ENCODE measurements around the gene ANTKMT. TPM values are rescaled to one million over a fixed set of nuclear protein-coding genes. Genes with fewer than 3 reads are reported as not detected.

The ANTKMT gene
- total RNA-seq, 1 donor from 2014 or later: 41.3 TPM

DNA sequence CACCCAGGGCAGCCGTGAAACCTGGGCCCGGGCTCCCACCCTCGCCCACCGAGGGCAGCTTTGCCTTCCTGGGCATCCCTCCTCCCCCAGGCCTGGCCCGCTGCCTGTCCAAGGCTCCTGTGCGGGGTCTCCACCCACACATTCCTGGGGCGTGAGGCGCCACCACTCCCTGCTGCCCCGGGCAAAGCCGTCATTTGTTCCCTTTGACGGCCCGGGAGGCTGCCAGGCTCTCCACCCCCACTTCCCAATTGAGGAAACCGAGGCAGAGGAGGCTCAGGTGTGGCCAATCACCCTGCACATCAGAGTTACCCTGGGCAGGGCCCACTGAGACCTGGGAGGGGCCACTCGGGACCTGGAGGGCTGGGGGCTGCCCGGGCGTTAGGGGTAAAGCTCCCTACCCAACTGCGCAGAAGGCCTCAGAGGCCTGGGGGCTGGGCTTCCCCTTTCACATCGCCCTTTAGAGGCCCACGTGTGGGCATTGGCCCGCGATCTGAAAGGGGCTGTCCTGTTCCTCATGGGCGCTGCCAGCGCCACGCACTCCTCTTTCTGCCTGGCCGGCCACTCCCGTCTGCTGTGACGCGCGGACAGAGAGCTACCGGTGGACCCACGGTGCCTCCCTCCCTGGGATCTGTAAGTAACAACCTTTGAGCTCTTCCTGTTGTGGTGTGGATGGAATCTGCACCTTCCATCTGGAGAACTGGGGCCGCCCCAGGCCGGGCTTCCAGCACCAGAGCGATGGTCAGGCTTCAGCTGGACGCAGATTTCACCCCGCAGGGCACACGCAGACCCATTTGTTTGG lies 39.8 kb downstream of the ANTKMT start, which contains the start of gene MSLN:
MSLN (plus strand) TSS at position 190 of the 799 bp plus-strand sequence. CDS start 1,947 bp downstream, outside the sequence.
- intact Hi-C loops (cut with micrococcal nuclease): no loop called here
- Mint-ChIP-seq H3K4me1 (ENCODE audit: low read depth) (no peaks in the 10 kb centered on the region), H3K9me3 (no peaks in the 10 kb centered on the region)

DNA sequence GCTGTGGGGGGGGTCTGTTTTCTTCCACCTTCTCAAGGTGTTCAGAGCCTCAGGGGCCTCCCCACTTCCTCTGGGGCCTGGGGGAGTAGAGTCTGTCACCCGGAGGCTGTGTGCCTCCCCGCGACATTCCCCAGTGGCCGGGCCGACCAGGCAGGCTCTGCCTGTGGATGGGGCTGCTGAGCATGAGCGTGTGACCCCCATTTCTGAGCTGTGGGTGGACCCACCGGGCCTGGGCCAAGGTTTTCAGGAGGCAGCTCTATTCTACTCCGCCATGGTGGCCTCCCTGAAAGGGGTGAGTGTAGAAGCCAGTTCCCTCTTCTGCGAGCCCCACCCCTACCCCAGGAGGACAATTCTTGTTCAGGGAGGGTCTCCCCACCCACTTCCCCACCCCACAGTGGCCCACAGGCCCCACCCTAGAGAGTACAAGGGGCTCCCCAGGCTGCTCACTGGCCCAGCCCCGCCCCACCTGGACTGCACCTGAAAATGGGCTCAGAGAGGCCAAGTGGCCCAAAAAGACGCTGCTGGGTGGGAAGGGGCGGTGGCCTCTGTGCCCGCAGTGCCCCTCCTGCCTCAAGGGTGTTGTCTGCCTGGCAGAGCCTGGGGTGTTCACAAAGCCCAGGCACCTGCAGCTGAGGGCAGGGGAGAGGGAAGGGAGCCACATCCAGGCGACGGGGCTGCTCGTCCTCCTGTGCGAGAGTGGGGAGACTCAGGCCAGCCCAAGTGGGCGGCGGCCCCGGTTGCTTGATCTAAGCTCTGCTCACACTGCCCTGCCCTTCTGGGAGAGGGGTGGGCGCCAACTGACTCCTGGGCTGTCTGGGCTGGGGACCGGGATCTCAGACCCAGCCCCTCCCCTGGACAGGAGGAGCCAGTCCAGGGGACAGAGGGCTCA lies 40.9 kb downstream of the ANTKMT start:
- peaks cover 4% of the 10 kb centered on the region for H3K27me3 Mint-ChIP-seq (ENCODE audit: insufficient read depth)
- no peaks in the 10 kb centered on the region for H3K36me3 Mint-ChIP-seq (ENCODE audit: low read depth)
- H3K9me3 Mint-ChIP-seq: no peaks in the 10 kb centered on the region
- intact Hi-C loops (cut with micrococcal nuclease): no loop called here
- H3K27ac Mint-ChIP-seq: no peak overlapping the region
- no peak for DNase-seq (ENCODE audit: low spot score)
- H3K4me3 Mint-ChIP-seq: no peak overlapping the region
- no peaks in the 10 kb centered on the region for H3K4me1 Mint-ChIP-seq (ENCODE audit: low read depth)

More for the DNA sequence above, 39.8 kb downstream of the ANTKMT start, which contains the start of gene MSLN:
- Mint-ChIP-seq H3K36me3 (ENCODE audit: low read depth) (no peaks in the 10 kb centered on the region), H3K27me3 (ENCODE audit: insufficient read depth) (peaks cover 7% of the 10 kb centered on the region), H3K4me3 (no peak within 1 kb of the TSS), H3K27ac (no peak within 1 kb of the TSS)
- DNase-seq (ENCODE audit: low spot score): no peak

DNA sequence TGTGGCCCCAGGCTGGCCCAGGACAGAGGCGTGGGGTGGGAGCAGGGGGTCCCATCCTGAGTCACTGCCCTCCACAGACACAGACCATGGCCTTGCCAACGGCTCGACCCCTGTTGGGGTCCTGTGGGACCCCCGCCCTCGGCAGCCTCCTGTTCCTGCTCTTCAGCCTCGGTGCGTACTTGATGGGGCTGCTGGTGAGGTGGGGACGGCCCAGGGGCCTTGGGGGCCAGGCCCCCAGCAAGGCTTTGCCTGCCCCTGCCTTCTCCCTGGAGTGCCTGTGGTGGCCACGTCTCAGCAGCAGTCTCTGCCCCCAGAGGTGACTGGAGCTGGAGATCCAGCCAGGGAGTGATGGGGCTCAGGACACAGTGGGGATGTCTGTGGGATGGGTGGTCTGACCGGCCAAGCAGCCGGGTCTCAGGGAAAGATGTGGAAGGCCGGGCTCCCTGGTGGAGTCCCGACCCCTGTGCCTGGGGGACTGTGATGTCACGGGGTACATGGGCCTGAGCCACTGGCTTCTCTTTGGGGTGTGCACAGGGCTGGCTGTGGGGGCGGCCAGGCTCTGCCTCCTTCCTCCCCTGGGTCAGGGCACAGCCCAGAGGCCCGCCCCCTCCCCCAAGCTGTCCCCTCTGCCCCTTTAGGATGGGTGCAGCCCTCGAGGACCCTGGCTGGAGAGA lies 41.8 kb downstream of the ANTKMT start:
- no peak for DNase-seq (ENCODE audit: low spot score)
- H3K27ac Mint-ChIP-seq: no peak overlapping the region
- intact Hi-C loops (cut with micrococcal nuclease): no loop called here
- peaks cover 2% of the 10 kb centered on the region for H3K27me3 Mint-ChIP-seq (ENCODE audit: insufficient read depth)
- no peaks in the 10 kb centered on the region for H3K36me3 Mint-ChIP-seq (ENCODE audit: low read depth)
- H3K9me3 Mint-ChIP-seq: no peaks in the 10 kb centered on the region
- no peaks in the 10 kb centered on the region for H3K4me1 Mint-ChIP-seq (ENCODE audit: low read depth)
- no peak overlapping the region for H3K4me3 Mint-ChIP-seq

DNA sequence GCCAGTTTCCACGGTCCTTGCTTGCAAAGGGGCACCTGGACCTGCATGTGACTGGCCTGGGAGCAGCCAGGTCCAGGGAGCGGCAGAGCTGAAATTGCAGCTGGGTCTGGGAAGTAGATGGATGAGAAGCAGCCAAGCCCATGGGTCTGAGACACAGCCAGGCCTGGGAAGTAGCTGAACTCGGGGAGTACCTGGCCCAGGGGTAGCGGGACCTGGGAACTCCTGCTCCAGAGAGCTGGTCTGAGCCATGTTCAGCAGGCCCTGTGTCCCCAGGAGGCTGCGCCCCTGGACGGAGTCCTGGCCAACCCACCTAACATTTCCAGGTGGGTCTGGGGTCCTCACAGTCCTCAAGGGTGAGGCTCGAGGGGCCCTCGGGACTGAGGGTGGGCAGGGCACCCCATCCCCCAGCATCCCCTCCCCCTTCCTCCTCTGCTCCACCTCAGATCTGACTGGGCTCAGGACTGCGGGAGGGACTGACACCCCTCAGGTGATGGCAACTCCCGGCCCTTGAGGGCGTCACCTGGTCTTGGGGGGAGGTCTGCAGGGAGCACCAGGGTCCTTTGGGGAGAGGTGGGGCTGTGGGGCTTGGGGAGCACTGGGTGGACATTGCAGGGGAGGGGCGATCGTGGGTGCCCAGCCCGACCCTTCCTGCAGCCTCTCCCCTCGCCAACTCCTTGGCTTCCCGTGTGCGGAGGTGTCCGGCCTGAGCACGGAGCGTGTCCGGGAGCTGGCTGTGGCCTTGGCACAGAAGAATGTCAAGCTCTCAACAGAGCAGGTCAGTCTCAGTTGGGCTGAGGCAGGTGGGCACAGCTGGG lies 42.6 kb downstream of the ANTKMT start:
- Mint-ChIP-seq H3K36me3 (ENCODE audit: low read depth) (no peaks in the 10 kb centered on the region), H3K4me1 (ENCODE audit: low read depth) (no peaks in the 10 kb centered on the region), H3K9me3 (no peaks in the 10 kb centered on the region), H3K4me3 (no peak overlapping the region), H3K27me3 (ENCODE audit: insufficient read depth) (no peaks in the 10 kb centered on the region), H3K27ac (no peak overlapping the region)
- intact Hi-C loops (cut with micrococcal nuclease): no loop called here
- DNase-seq (ENCODE audit: low spot score): no peak

DNA sequence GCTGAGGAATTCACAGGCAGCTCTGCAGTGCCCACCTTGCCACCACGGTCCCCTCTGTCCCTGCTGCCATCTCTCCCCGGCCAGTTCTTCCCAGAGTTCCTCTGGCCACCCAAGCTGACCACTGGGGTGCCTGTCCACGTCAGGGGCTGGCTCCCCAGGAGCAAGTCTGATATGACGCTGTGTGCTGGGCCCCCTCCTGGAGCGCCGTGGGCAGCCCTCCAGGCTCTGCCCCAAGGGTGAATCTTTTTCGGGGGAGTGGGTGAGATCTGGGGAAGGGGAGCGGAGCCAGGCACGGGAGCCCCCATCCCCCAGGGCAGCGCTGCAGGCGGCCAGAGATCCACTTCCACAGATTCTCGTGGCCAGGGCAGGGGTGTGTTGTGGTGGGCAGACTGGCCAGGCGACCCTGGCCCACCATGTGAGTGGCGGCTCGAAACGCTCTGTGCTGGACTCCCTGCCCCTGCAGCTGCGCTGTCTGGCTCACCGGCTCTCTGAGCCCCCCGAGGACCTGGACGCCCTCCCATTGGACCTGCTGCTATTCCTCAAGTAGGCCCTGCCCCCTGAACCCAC lies 43.3 kb downstream of the ANTKMT start:
- intact Hi-C loops (cut with micrococcal nuclease): no loop called here
- Mint-ChIP-seq H3K4me1 (ENCODE audit: low read depth) (no peaks in the 10 kb centered on the region), H3K9me3 (no peaks in the 10 kb centered on the region), H3K4me3 (no peak overlapping the region), H3K27ac (no peak overlapping the region), H3K36me3 (ENCODE audit: low read depth) (no peaks in the 10 kb centered on the region), H3K27me3 (ENCODE audit: insufficient read depth) (no peaks in the 10 kb centered on the region)
- DNase-seq (ENCODE audit: low spot score): no peak

DNA sequence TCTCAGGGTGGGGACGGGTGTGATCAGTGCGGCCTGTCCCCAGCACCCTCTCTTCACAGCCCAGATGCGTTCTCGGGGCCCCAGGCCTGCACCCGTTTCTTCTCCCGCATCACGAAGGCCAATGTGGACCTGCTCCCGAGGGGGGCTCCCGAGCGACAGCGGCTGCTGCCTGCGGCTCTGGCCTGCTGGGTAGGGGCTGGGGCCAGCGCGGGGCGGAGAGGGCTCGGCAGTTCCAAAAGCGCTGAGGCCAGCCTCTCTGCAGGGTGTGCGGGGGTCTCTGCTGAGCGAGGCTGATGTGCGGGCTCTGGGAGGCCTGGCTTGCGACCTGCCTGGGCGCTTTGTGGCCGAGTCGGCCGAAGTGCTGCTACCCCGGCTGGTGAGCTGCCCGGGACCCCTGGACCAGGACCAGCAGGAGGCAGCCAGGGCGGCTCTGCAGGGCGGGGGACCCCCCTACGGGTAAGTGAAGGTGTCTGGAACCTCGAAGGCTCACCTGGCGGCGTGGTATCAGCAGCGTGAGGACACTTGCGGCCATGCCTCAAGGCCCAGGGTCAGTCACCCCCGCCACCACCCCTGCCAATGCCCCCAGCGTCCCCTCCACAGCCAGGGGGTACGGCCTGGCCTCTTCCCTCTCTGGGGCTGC lies 44.0 kb downstream of the ANTKMT start:
- H3K27me3 Mint-ChIP-seq (ENCODE audit: insufficient read depth): no peaks in the 10 kb centered on the region
- no peak for DNase-seq (ENCODE audit: low spot score)
- H3K27ac Mint-ChIP-seq: no peak overlapping the region
- intact Hi-C loops (cut with micrococcal nuclease): no loop called here
- H3K4me1 Mint-ChIP-seq (ENCODE audit: low read depth): no peaks in the 10 kb centered on the region
- H3K36me3 Mint-ChIP-seq (ENCODE audit: low read depth): no peaks in the 10 kb centered on the region
- no peak overlapping the region for H3K4me3 Mint-ChIP-seq
- no peaks in the 10 kb centered on the region for H3K9me3 Mint-ChIP-seq

DNA sequence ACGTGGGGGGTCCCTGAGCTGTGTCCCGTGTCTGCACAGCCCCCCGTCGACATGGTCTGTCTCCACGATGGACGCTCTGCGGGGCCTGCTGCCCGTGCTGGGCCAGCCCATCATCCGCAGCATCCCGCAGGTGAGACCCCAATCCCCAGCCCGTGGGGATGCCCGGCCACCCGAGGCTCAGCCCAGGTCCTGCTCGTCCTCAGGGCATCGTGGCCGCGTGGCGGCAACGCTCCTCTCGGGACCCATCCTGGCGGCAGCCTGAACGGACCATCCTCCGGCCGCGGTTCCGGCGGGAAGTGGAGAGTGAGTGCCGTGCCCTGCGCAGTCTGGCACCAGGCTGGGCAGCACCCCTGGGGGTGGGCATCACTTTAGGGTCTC lies 44.5 kb downstream of the ANTKMT start:
- no peaks in the 10 kb centered on the region for H3K4me1 Mint-ChIP-seq (ENCODE audit: low read depth)
- H3K36me3 Mint-ChIP-seq (ENCODE audit: low read depth): no peaks in the 10 kb centered on the region
- H3K4me3 Mint-ChIP-seq: no peak overlapping the region
- H3K27ac Mint-ChIP-seq: no peak overlapping the region
- no peak for DNase-seq (ENCODE audit: low spot score)
- intact Hi-C loops (cut with micrococcal nuclease): no loop called here
- H3K27me3 Mint-ChIP-seq (ENCODE audit: insufficient read depth): no peaks in the 10 kb centered on the region
- H3K9me3 Mint-ChIP-seq: no peaks in the 10 kb centered on the region

DNA sequence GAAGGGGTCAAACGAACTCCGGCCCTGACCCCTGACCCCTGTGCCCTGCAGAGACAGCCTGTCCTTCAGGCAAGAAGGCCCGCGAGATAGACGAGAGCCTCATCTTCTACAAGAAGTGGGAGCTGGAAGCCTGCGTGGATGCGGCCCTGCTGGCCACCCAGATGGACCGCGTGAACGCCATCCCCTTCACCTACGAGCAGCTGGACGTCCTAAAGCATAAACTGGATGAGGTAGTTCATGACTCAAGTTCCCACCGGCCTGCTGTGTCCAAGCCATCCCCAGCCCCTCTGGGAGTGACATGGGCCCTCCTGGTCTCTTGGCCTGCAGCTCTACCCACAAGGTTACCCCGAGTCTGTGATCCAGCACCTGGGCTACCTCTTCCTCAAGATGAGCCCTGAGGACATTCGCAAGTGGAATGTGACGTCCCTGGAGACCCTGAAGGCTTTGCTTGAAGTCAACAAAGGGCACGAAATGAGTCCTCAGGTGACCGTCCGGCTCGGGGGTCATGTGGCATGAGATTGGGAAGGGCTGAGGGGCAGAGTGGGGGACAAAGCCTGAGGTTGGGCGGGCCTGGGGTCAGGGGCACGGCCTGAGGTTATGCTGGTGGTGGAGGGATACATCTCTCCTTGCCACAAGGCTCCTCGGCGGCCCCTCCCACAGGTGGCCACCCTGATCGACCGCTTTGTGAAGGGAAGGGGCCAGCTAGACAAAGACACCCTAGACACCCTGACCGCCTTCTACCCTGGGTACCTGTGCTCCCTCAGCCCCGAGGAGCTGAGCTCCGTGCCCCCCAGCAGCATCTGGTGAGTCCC lies 45.3 kb downstream of the ANTKMT start:
- Mint-ChIP-seq H3K27ac (no peak overlapping the region), H3K9me3 (no peaks in the 10 kb centered on the region), H3K4me3 (no peak overlapping the region), H3K36me3 (ENCODE audit: low read depth) (no peaks in the 10 kb centered on the region), H3K27me3 (ENCODE audit: insufficient read depth) (no peaks in the 10 kb centered on the region), H3K4me1 (ENCODE audit: low read depth) (no peaks in the 10 kb centered on the region)
- intact Hi-C loops (cut with micrococcal nuclease): no loop called here
- DNase-seq (ENCODE audit: low spot score): no peak

DNA sequence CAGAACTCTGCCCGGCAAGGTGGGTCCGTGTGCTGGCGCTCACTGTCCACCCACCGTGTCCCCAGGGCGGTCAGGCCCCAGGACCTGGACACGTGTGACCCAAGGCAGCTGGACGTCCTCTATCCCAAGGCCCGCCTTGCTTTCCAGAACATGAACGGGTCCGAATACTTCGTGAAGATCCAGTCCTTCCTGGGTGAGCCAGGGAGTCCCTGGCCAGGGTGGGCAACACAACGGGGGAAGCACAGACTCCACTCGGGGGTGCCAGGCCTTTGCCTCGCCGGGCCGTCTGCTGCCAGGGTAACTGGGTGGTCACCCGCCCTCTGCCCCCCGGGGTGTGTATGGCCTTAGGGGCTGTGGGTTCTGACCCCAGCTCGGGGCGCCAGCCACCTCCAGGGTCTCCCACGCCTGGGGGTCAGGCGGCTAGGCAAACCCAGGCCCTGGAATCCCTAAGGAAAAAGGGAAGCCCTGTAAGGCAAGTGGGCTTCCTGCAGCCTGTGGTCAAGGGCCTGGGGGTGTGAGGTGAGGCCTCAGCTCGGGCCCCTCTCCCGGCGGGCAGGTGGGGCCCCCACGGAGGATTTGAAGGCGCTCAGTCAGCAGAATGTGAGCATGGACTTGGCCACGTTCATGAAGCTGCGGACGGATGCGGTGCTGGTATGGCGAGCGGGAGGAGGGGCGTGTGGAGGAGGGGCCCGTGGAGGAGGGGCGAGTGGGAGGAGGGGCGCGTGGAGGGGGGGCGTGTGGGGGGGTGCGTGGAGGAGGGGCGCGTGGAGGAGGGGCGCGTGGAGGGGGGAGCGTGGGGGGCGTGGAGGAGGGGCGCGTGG lies 46.1 kb downstream of the ANTKMT start:
- intact Hi-C loops (cut with micrococcal nuclease): no loop called here
- H3K27ac Mint-ChIP-seq: no peak overlapping the region
- no peaks in the 10 kb centered on the region for H3K4me1 Mint-ChIP-seq (ENCODE audit: low read depth)
- H3K36me3 Mint-ChIP-seq (ENCODE audit: low read depth): no peaks in the 10 kb centered on the region
- DNase-seq (ENCODE audit: low spot score): no peak
- no peak overlapping the region for H3K4me3 Mint-ChIP-seq
- H3K9me3 Mint-ChIP-seq: no peaks in the 10 kb centered on the region
- H3K27me3 Mint-ChIP-seq (ENCODE audit: insufficient read depth): no peaks in the 10 kb centered on the region

DNA sequence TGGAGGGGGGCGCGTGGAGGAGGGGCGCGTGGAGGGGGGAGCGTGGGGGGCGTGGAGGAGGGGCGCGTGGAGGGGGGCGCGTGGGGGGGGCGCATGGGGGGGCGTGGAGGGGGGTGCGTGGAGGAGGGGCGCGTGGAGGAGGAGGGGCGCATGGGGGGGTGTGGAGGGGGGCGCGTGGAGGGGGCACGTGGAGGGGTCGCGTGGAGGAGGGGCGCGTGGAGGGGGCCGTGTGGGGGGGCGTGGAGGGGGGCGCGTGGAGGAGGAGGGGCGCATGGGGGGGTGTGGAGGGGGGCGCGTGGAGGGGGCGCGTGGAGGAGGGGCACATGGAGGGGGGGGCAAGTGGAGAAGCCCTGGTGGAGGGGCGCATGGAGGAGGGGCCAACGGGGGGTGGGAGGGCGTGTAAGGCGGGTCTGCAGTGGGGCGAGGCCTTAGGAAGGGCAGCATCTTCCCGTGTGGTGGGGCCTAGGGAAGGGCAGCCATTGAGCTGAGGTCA lies 46.8 kb downstream of the ANTKMT start:
- Mint-ChIP-seq H3K27ac (no peak overlapping the region), H3K9me3 (no peaks in the 10 kb centered on the region), H3K4me1 (ENCODE audit: low read depth) (no peaks in the 10 kb centered on the region), H3K4me3 (no peak overlapping the region), H3K36me3 (ENCODE audit: low read depth) (no peaks in the 10 kb centered on the region), H3K27me3 (ENCODE audit: insufficient read depth) (no peaks in the 10 kb centered on the region)
- intact Hi-C loops (cut with micrococcal nuclease): no loop called here
- DNase-seq (ENCODE audit: low spot score): no peak
